OCI-LY7 (cell line): ENCODE data around the gene GABPB1.

ENCODE experiments used
- EZH2phosphoT487 ChIP-seq: fragments of 200-600 bp; sonication (generic); IDR thresholded peaks from 2 replicates; pipeline ENCODE4 v1.6.1; 2018; ENCODE audit warnings: low read depth, borderline replicate concordance, mild to moderate bottlenecking, mixed run types, antibody characterized with exemption, low read length, moderate library complexity, mixed read lengths
- TF ChIP-seq, protein P1 (sequence below): fragments of 200-600 bp; sonication (generic); conservative IDR thresholded peaks from 2 replicates; pipeline ENCODE4 v1.5.1; 2014; ENCODE audit warnings: mild to moderate bottlenecking, antibody characterized with exemption, low read length, moderate library complexity, mixed read lengths

DNA sequence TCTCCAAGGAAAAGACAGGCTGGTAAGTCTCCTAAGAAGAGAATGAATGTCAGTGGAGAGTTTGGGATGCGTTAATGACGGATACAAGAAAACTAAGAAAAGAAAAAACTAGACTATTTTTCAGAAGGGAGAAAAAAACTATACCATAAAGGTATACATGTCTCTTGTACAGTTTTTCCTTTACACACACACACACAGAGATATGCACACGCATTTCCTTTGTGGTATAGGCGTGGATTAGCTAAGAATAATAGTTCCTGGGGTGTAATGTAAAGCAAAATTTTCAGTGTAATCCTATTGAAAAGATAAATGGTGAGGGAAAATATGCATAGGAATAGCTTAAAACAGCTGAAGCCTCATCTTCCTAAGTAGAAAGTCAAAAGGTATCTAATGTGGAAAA is 36.3 kb downstream of the GABPB1 start:
- TF ChIP-seq, protein P1, sequence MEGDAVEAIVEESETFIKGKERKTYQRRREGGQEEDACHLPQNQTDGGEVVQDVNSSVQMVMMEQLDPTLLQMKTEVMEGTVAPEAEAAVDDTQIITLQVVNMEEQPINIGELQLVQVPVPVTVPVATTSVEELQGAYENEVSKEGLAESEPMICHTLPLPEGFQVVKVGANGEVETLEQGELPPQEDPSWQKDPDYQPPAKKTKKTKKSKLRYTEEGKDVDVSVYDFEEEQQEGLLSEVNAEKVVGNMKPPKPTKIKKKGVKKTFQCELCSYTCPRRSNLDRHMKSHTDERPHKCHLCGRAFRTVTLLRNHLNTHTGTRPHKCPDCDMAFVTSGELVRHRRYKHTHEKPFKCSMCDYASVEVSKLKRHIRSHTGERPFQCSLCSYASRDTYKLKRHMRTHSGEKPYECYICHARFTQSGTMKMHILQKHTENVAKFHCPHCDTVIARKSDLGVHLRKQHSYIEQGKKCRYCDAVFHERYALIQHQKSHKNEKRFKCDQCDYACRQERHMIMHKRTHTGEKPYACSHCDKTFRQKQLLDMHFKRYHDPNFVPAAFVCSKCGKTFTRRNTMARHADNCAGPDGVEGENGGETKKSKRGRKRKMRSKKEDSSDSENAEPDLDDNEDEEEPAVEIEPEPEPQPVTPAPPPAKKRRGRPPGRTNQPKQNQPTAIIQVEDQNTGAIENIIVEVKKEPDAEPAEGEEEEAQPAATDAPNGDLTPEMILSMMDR, result no peak
- TF ChIP-seq EZH2phosphoT487, result no peak
